ENCODE data around the gene STYXL1.
"Not testable (repeated sequence)": the region's sequence is repeated elsewhere in the genome, so short reads cannot be mapped to it uniquely, and the experiment has no call there.

The STYXL1 gene

DNA sequence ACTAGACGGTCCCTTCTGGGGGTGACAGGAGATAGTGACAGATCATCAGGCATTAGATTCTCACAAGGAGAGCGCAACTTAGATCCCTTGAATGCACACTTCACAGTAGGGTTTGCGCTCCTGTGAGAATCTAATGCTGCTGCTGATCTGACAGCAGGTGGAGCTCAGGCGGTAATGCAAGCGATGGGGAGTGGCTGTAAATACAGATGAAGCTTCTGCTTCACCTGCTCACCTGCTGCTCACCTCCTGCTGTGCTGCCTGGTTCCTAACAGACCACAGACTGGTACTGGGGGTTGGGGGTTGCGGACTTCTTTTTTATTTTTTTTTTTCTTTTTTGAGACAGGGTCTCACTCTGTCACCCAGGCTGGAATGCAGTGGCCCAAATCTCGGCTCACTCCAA lies 18.1 kb downstream of the STYXL1 start:
- not testable (repeated sequence) for DNase-seq (ENCODE audit: low spot score)

DNA sequence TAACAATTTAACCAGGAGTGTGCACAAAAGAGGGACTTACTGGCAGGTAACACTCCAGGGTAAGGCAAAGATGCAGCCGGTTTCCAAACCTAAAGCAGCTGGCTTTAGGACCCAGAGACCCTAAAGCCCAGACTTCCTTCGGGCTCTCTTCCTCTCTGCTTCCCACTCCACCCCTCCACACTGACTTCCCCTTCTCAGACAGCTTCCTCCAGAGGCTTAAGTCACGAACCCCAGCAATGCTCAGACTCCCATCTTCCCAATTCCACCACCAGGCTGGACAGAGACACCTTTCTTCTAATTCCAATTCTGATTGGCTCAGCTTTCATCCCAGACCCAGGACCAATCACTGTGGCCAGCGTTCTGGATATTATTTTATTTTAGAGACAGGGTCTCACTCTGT lies 24.8 kb downstream of the STYXL1 start:
- no peak for DNase-seq (ENCODE audit: low spot score)

DNA sequence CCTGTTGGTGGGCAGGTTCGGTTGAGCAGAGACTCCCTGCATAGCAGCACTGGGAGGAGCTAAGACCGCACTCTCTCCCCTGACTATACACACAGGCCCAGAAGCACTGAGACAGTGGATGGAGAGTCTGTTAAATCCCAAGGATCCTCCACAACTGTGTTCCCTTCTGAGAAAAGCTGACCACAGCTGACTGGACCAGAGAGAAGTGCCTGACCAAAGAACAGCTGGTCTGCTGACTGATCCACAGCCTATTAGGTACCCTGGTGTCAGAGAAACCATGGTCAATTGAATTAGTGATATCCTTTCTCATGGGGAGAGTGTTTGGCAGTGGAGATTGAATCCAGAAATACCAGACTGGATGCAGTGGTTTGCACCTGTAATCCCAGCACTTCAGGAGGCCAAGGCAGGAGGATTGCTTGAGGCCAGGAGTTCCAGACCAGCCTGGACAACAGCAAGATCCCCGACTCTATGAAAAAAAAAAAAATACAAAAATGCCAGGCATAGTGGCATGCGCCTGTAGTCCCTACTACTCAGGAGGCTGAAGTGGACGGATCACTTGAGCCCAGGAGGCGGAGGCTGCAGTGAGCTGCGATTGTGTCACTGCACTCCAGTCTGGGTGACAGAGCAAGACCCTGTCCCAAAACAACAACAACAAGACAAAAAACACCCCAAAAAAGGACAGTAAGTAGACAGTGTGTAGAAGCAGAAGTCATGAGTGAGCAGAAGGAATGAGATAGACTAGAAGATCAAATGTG lies 25.6 kb downstream of the STYXL1 start:
- no peak for DNase-seq (ENCODE audit: low spot score)

DNA sequence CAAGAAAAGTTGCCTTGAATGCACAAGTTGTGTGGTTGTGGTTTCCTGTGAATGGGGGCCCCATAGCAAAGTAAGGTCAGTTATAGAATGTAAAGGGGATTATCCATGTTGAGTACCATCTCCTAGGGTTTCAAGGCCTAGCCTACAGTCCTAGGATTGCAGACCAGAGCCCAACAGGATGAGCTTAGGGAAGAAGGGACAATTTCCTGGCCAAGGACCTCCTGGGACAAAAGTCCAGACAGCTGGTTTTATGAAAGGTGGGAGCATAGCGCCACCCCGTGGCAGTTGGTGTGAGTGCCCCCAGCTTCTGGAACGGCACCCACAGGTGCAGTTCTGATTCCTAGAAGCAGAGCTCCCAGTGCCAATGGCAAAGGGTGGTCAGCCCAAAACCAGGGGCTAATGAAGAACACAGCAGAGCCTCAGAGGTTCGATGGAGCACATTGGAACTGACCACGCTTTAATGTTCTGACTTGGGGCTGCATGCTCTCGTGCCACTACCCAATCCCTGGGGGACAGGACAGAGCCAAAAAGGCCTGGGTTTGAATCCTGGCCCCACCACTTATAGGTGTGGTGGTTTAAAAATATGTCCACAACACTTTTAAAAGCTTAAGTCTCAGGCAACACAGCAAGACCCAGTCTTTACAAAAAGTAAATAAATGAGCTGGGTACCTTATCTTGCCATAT lies 27.6 kb downstream of the STYXL1 start:
- DNase-seq (ENCODE audit: low spot score) = peak; percentile 76

DNA sequence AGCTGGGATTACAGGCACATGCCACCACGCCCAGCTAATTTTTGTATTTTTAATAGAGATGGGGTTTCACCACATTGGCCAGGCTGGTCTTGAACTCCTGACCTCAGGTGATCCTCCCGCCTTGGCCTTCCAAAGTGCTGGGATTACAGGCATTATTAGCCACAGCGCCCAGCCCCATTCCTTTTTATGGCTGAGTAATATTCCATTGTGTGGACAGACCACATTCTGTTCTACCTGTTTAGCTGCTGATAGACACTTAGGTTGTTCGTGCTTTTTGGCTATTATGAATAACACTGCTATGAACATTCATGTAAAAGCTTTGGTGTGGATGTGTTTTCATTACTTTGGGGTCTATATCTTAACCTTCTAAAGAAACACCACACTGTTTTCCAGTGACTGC lies 29.3 kb downstream of the STYXL1 start:
- DNase-seq (ENCODE audit: low spot score) = not testable (repeated sequence)

DNA sequence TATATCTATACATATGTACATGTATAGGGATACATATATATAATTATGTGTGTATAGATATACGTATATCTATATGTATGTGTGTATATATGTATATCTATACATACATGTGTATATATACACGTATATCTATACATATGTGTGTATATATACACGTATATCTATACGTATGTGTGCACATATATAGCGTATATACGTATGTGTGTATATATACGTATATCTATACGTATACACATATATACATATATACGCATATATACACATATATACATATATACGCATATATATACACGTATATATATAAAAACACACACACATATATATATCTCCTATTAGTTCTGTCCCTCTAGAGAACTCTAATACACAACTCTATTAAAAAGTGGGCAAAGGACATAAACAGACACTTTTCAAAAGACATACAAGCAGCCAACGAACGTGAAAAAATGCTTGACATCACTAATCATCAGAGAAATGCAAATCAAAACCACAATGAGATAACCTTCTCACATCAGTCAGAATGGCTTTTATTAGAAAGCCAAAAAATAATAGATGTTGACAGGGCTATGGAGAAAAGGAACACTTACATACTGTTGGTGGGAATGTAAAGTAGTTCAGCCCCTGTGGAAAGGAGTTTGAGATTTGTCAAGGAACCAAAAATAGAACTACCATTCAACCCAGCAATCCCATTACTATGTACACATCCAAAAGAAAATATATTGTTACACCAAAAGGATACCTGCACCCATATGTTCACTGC lies 31.4 kb downstream of the STYXL1 start:
- DNase-seq (ENCODE audit: low spot score) = no peak

DNA sequence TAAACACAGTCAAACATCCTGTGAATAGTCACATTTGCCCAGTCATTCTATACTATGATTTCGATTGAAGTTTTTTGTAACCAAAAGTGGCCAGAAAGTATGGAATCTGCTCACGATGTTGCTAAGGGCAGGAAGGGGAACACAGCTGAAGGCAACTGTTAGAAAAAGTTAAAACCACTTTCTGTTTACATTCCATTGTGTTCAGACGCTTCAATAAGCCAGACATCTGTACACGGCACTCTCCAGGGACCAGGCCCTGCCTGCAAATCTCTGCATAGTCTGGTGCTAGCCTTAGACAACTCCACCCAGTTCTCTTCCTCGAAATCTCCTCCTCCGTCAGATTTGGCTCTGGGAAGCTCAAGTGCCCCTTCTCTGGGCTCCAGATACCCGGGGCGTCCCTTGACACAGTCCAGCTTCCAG lies 36.3 kb downstream of the STYXL1 start:
- DNase-seq (ENCODE audit: low spot score) = no peak

DNA sequence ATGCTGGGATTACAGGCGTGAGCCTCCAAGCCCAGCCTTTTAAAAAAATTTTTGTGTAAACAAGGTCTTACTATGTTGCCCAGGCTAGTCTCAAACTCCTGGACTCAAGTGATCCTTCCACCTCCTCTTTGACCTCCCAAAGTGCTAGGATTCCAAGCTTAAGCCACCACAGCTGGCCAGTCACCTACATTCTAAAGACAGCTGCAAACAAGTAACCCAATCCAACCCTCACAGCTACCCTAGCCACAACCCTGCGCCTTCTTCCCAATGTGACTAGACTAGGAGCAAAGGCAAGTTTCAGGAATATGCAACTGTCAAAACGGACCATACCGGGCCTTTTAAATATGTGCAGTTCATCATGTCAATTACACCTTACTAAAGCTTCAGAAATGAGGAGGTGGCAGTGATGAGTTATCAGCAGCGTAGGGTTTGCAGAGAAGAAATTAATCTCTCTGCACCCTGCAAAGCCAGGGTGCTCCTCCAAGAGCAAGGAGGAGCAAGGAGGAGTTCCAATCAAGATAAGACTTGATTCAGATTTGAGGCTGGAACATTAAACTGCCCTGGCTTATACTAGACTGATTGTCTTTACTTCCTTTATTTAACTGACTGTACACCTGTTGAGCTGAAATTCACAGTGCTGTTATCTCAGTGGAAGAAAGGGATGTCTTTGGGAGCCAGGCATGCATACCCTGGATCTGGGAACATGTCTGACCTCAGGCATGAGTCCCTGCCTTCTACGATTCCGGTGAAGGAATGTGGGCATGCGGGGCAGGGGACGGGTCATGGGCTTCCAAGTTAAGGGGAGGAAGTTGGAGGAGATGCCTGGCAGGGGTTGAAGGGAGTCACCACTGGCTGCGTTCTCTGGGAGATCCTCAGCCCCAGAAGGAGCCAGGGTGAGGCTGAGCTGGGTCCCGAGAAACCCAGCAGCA lies 37.9 kb downstream of the STYXL1 start:
- no peak for DNase-seq (ENCODE audit: low spot score)

DNA sequence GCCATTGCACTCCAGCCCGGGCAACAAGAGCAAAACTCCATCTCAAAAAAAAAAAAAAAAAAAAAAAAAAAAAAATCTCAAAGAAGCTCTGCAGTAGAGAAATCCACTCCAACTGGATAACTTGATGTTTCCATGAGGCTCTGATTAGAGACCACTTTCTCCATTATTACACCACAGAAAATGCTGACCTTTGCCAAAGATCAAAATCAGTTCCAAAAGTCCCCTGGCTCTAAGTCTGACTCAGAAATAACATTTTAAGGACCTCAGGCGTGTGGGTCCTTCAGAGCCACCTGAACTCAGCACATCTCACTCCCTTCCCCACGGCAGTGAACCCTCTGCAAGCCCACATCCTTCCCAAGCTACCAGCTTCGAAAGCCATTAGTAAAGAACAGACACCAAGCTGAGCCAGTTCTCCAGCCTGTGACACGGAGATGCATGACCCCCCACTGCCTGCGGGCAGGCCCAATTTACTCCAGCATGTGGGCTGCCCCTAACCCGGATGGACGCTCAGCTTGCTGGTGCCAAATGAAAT lies 39.6 kb downstream of the STYXL1 start:
- no peak for DNase-seq (ENCODE audit: low spot score)

DNA sequence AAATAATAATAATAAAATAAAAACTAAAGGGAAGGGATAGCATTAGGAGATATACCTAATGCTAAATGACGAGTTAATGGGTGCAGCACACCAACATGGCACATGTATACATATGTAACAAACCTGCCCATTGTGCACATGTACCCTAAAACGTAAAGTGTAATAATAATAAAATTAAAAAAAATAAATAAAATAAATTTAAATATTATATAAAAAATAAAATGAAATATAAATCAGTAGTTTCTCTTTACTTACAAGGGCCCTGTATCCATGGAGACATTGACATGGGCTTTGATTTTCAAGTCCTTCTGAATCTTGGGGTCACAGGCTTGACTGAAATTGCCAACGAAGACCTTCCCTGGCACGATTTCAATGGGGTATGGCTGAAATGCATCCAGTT lies 42.8 kb downstream of the STYXL1 start:
- not testable (repeated sequence) for DNase-seq (ENCODE audit: low spot score)

DNA sequence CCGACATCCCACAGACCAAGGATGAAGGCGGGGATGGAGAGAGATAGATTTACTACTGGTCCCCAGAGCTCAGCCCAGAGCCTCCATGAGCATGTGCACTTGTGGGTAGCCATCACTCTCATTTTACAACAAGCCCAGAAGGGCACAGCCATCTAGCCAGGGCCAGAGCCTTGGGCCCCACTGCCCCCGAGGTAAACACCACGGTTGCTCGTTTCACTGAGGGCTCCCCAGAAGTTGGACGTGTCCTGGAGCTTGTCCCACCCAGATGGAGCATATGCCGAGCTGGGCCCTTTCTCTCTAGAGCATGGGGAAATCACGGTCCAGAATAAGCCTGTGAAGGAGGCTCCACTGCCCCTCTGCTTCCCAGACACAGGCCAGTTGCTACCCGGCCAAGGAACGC lies 44.4 kb downstream of the STYXL1 start:
- no peak for DNase-seq (ENCODE audit: low spot score)

DNA sequence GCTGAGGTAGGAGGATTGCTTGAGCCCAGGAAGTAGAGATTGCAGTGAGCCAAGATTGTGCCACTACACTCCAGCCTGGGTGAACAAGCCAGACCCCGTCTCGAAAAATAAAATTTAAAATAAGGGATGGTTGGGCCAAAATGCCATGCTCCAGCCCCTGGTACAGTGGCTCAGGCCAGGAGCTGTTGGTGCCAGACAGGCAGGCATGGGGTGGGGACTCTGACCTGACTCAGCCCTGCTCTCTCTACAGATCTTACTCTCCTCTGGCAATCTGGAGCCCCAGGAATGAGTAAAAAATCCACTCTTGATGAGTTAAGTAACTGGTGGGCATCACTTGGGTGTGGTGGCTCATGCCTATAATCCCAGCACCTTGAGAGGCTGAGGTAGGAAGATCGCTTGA lies 45.0 kb downstream of the STYXL1 start:
- DNase-seq (ENCODE audit: low spot score) = no peak

DNA sequence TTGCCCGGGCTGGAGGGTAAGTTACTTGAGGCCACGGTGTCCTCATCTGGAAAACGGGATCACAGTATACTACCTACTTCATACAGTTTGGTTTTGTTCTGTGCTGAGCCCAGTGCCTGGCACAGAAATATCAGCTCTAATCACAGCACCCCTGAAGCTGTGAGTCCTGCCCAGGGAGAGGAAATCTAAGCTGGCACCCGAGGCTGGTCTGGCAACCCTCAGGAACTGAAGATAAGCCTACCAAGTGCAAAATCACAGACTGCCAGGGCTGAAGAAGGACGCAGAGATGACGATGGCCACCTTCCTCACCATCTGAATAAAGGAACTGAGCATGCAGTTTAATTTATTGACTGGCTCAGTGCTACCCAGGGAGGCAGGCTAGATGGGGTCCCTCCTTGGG lies 45.7 kb downstream of the STYXL1 start:
- no peak for DNase-seq (ENCODE audit: low spot score)

DNA sequence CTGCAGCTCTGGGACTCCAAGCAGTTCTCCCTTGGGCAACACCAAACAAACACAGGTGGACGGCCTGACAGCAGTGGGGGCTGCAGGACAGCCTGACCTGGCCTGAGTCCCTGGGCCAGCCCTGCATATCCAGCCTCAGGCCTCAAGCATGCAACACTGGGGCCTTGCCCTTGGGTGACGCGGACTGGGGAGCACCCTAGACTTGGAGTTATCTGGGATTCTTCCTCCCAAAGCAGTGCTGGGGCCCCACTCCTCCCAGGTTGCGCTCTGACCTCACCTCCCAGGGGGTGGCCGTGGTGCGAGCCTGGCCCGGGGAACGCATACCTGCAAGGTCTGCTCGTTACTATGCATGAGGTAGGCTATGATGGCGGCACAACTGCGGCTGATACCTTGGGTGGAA lies 47.2 kb downstream of the STYXL1 start:
- DNase-seq (ENCODE audit: low spot score) = no peak

DNA sequence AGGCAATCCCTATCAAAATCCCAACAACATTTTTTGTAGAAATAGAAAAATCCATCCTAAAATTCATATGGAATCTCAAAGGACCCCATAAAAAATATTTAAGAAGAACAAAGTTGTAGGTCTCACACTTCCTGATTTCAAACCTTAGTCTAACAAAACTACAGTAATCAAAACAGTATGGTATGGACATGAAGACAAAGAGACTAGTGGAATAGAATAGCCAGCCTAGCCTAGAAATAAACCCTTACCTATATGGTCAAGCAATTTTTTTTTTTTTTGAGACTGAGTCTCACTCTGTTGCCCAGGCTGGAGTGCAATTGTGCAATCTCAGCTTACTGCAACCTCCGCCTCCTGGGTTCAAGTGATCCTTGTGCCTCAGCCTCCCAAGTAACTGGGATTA lies 49.8 kb downstream of the STYXL1 start:
- no peak for DNase-seq (ENCODE audit: low spot score)

DNA sequence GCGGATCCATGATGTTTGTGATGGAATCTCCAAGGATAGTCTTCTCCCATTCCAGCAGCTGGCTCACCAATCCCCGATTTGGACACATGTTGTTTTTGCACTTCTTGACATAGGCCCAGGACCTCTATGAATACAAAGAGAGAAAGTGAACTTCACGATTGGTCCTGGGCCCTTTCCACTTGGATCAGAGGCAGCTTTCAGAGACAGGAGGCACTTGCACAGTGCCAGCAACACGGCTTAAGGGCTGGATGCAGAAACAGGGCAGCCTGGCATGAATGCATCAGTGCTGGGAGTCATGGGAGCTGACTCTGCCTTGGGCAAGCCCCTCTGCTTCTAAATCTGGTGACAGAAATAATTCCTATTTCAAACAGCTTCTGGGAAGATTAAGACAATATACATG lies 51.3 kb downstream of the STYXL1 start:
- no peak for DNase-seq (ENCODE audit: low spot score)

DNA sequence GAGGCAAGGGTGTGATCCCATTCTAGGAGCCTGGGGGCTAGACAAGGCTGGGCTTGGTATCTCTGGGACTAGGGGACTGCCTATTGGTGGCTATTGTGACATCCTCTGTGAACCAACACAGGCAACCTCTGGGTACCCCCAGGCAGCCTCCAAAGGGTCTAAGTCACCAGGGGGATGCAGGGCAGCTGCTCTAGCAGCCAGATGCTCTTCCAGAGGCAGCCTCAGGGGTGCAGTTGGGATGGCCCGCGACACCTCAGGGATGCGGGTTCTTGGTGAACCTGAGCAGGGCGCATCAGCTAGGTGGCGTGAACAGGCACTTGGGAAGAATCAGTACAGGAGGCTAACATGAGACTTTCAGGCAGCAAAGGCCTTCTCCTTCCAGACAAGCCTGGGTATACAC lies 51.8 kb downstream of the STYXL1 start:
- no peak for DNase-seq (ENCODE audit: low spot score)

DNA sequence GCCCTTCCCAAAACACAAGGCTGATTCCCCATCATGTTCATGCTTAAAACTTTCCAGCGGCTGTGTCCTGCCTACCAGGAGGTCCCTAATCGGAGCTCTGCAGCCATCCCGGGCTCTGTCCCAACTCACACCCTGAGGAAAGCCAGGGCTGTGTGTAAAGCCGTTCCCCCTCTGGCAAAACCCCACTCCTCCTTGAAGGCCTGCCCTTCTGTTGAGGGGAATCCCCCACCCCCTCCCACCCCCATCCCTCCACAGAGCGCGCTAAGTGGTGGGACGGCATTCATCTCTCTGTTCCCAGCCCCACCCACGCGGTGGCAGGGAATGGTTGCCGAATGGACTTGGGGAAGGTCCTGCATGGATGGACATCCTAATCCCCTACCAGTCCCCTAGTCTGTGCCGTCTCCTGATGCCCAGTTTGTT lies 52.7 kb downstream of the STYXL1 start:
- DNase-seq (ENCODE audit: low spot score) = no peak

DNA sequence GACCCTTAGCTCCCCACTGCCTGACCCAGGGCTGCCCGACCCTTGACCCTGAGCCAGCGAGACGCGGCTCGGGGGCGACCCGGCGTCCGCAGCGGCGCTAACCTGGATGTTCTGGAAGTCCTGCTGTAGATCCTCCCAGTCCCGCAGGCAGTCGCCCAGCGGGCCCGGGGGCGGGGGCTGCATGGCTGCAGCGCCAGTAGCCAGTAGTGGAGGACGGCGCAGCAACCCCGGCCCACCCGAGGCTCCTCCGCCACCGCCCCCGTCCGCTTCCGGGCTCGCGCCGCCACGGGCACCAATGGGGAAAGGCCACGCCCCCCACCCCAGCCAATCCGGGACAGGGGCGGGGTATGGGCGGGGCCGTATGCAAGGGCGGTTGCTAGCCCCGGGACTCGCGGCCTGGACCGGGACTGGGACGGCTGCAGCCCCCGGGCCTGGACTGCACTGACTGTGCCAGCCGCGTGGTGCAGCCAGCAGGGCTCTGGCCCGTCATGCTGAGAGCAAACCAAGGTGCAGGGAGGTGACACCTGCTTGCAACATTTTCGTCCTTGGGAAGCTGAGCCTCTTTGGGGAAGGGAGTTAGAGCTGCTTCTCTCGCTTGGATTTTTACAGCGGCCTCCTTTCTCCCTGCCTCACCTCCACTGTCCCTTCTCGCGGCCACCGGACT lies 53.3 kb downstream of the STYXL1 start, which contains the start of gene TMEM120A:
Gene TMEM120A, minus strand, starts transcription at position 208 of the 664 bp plus-strand sequence. Its CDS starts 25 bp downstream, at position 183.
- peak; percentile 93 for DNase-seq (ENCODE audit: low spot score)

DNA sequence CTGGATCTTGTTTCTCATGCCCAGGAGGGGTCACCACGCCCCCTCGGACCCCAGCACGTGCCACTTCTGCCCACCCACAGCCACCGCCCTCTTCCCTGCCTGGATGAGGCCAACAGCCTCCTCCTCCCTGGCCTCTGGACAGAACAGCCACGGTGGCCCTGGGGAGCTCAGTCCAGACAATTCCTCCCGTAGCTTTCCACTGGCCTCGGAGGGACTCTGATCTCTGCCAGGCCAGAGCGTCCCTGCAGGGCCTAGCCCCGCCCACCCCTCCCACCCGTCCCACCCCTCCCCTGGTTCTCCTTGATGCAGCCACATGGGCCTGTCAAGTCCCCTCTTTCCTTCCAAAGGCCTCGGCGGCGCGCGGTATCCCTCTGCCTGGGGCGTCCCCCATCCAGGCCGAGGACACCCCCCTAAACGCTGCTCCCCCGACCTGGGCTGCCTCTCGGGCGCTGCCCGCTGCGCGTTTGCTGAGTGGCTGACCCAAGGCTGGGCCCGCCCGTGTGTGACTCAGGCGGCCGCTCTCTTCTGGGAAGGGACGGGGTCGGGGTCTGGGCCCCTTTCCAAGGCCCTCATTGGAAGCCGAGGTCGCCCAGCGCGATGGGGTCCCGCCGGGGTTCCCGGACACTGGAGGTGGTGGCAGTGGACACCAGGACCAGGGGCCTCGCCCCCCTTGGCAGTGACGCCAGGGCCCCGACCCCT lies 54.0 kb downstream of the STYXL1 start:
- DNase-seq (ENCODE audit: low spot score) = no peak

Measured in hematopoietic multipotent progenitor cell treated with erythropoietin and hydrocortisone succinate and interleukin-3 and kit ligand, for 15 days (in vitro differentiated cells).